Testis (tissue), 2 donors: ENCODE measurements around the gene LAX1.

Experiments
- POLR2A ChIP-seq: fragments of 450-650 bp; IDR thresholded peaks from one replicate; pipeline ENCODE4 v1.6.1; 2017; ENCODE audit warnings: antibody characterized with exemption, mild to moderate bottlenecking, moderate library complexity
- TF ChIP-seq, protein P1 (sequence below), 3 experiments: fragments of 450-650 bp in 2 of 3; fragments of 200-600 bp in 1 of 3; sonication (generic) in 1 of 3; IDR thresholded peaks; one replicate each; pipeline ENCODE4 v1.5.1; 2016 to 2019; ENCODE audit warnings: antibody characterized with exemption in 3 of 3, mild to moderate bottlenecking in 2 of 3, moderate library complexity in 1 of 3

DNA sequence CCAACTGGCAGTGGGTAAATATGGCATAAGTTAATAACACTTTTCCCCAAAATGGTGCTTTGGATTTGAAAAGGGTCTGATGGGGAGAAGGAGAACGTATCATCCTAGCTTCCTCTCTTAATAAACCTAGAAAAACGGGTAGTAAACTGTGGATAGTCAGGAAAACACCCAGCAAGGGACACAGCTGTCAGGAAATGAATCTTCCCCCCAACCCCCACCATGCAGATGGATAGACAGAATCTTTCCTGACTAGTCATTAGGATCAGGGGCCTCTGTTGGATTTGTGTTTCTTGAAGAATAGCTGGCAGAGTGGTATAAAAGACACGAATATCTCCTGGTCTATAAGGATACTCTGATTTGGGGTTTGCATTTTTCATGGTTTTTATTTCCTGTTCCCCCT, 22.5 kb upstream of the LAX1 start:
- TF ChIP-seq, protein P1, sequence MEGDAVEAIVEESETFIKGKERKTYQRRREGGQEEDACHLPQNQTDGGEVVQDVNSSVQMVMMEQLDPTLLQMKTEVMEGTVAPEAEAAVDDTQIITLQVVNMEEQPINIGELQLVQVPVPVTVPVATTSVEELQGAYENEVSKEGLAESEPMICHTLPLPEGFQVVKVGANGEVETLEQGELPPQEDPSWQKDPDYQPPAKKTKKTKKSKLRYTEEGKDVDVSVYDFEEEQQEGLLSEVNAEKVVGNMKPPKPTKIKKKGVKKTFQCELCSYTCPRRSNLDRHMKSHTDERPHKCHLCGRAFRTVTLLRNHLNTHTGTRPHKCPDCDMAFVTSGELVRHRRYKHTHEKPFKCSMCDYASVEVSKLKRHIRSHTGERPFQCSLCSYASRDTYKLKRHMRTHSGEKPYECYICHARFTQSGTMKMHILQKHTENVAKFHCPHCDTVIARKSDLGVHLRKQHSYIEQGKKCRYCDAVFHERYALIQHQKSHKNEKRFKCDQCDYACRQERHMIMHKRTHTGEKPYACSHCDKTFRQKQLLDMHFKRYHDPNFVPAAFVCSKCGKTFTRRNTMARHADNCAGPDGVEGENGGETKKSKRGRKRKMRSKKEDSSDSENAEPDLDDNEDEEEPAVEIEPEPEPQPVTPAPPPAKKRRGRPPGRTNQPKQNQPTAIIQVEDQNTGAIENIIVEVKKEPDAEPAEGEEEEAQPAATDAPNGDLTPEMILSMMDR (IDR thresholded peaks at IDR 0.05), result no peak
- no peak for TF ChIP-seq POLR2A
